ENCODE results near the gene GNLY. TPM values are rescaled to one million over a fixed set of nuclear protein-coding genes. Genes with fewer than 3 reads are reported as not detected.

The GNLY gene
- total RNA-seq, 1 donor from 2014 or later: not detected

GRCh38 chr2:85681776-85682175 is 12.4 kb upstream of the GNLY start:
- DNase-seq (ENCODE audit: low read depth in 2 of 2): no peak

- no peak for DNase-seq (ENCODE audit: low read depth in 2 of 2)
Measured at GRCh38 chr2:85682378-85682777, 11.8 kb upstream of the GNLY start.

GRCh38 chr2:85684380-85684779 is 9.8 kb upstream of the GNLY start:
- no peak for DNase-seq (ENCODE audit: low read depth in 2 of 2)

- DNase-seq (ENCODE audit: low read depth in 2 of 2): no peak
Measured at GRCh38 chr2:85684806-85685205, 9.4 kb upstream of the GNLY start.

GRCh38 chr2:85690932-85691331 is 3.2 kb upstream of the GNLY start:
- no peak for DNase-seq (ENCODE audit: low read depth in 2 of 2)

GRCh38 chr2:85692039-85692645 is 2.0 kb upstream of the GNLY start:
- no peak for DNase-seq (ENCODE audit: low read depth in 2 of 2)

GRCh38 chr2:85695121-85695520 is 963 bp downstream of the GNLY start:
- no peak for DNase-seq (ENCODE audit: low read depth in 2 of 2)

- no peak for DNase-seq (ENCODE audit: low read depth in 2 of 2)
Measured at GRCh38 chr2:85695691-85696668, 1.8 kb downstream of the GNLY start.

- DNase-seq (ENCODE audit: low read depth in 2 of 2): no peak
Measured at GRCh38 chr2:85697096-85697495, 2.9 kb downstream of the GNLY start.

GRCh38 chr2:85697716-85698115 is 3.6 kb downstream of the GNLY start:
- no peak for DNase-seq (ENCODE audit: low read depth in 2 of 2)

- DNase-seq (ENCODE audit: low read depth in 2 of 2): no peak
Measured at GRCh38 chr2:85698184-85698879, 4.2 kb downstream of the GNLY start.

GRCh38 chr2:85698880-85699254 is 4.7 kb downstream of the GNLY start:
- DNase-seq (ENCODE audit: low read depth in 2 of 2): no peak

GRCh38 chr2:85699325-85699724 is 5.2 kb downstream of the GNLY start:
- no peak for DNase-seq (ENCODE audit: low read depth in 2 of 2)

- DNase-seq (ENCODE audit: low read depth in 2 of 2): peak in 1 of 2 donors; percentile 56
Measured at GRCh38 chr2:85702172-85702571, 8.0 kb downstream of the GNLY start.

GRCh38 chr2:85702800-85703199 is 8.6 kb downstream of the GNLY start:
- no peak for DNase-seq (ENCODE audit: low read depth in 2 of 2)

- no peak for DNase-seq (ENCODE audit: low read depth in 2 of 2)
Measured at GRCh38 chr2:85703329-85703728, 9.2 kb downstream of the GNLY start.

- no peak for DNase-seq (ENCODE audit: low read depth in 2 of 2)
Measured at GRCh38 chr2:85704038-85704437, 9.9 kb downstream of the GNLY start.

- DNase-seq (ENCODE audit: low read depth in 2 of 2): no peak
Measured at GRCh38 chr2:85704800-85705679, 10.9 kb downstream of the GNLY start.

- DNase-seq (ENCODE audit: low read depth in 2 of 2): peak; percentile 20 to 73
Measured at GRCh38 chr2:85705680-85706039, 11.5 kb downstream of the GNLY start.

GRCh38 chr2:85706063-85706462 is 11.9 kb downstream of the GNLY start:
- DNase-seq (ENCODE audit: low read depth in 2 of 2): no peak

- peak in 1 of 2 donors; percentile 17 for DNase-seq (ENCODE audit: low read depth in 2 of 2)
Measured at GRCh38 chr2:85706599-85707296, 12.6 kb downstream of the GNLY start.
